Osteoblast (primary cell): Measurements from ENCODE around the gene RFX6. TPM values are rescaled to one million over a fixed set of nuclear protein-coding genes. Genes with fewer than 3 reads are reported as not detected.
A peak's percentile ranks its signal among the peaks of the same experiment; 100 is the strongest.

Source experiments
- DNase-seq: peaks from one replicate; pipeline ENCODE4 v3.0.0; 2011; ENCODE audit warnings: low spot score, mixed read lengths; ENCODE audit not compliant: insufficient read length; ENCODE audit errors: missing footprints
- H2AFZ ChIP-seq: 2 replicates; pipeline ENCODE4 v1.6.0; 2011; ENCODE audit warnings: mild to moderate bottlenecking, low read length
- H3K27ac ChIP-seq: 2 replicates; pipeline ENCODE4 v1.5.1; 2011; ENCODE audit warnings: mild to moderate bottlenecking, low read depth, low read length, moderate library complexity
- H3K27me3 ChIP-seq: 2 replicates; pipeline ENCODE4 v1.6.0; 2012; ENCODE audit warnings: mild to moderate bottlenecking, control low read depth, inconsistent platforms, low read length, moderate library complexity; ENCODE audit not compliant: insufficient read depth
- H3K36me3 ChIP-seq: 2 replicates; pipeline ENCODE4 v1.5.1; 2011; ENCODE audit warnings: mild to moderate bottlenecking, low read length, control low read depth, moderate library complexity; ENCODE audit not compliant: insufficient read depth
- H3K4me1 ChIP-seq: 2 replicates; pipeline ENCODE4 v1.5.1; 2011; ENCODE audit warnings: mild to moderate bottlenecking, low read length, control low read depth, moderate library complexity; ENCODE audit not compliant: insufficient read depth
- H3K4me2 ChIP-seq: 2 replicates; pipeline ENCODE4 v1.6.0; 2011; ENCODE audit warnings: mild to moderate bottlenecking, low read length; ENCODE audit not compliant: insufficient read depth
- H3K4me3 ChIP-seq: fragments of 200-600 bp; sonication (generic); 3 replicates; pipeline ENCODE4 v1.5.1; 2012; ENCODE audit warnings: mild to moderate bottlenecking, low read length, inconsistent platforms; ENCODE audit not compliant: insufficient read depth
- H3K79me2 ChIP-seq: 2 replicates; pipeline ENCODE4 v1.6.0; 2012; ENCODE audit warnings: mild to moderate bottlenecking, low read length, control low read depth, inconsistent platforms; ENCODE audit not compliant: insufficient read depth
- H3K9me3 ChIP-seq: 2 replicates; pipeline ENCODE4 v1.5.1; 2011; ENCODE audit warnings: low read depth, low read length, control low read depth
- H4K20me1 ChIP-seq: 2 replicates; pipeline ENCODE4 v1.6.0; 2012; ENCODE audit warnings: mild to moderate bottlenecking, low read length, control low read depth; ENCODE audit not compliant: insufficient read depth
- total RNA-seq: library from RNA; depleted of rRNA; stranded (reverse); fragments of >200 nt; gene quantifications from 2 replicates; pipeline ENCODE4 v1.2.3, GENCODE V29; 2012
- TF ChIP-seq, protein P1 (sequence below): IDR thresholded peaks from 2 replicates; pipeline ENCODE4 v1.5.1; 2011; ENCODE audit warnings: mild to moderate bottlenecking, low read depth, low read length, moderate library complexity; ENCODE audit errors: extremely low read depth

Gene RFX6
- total RNA-seq, 1 donor = not detected

DNA sequence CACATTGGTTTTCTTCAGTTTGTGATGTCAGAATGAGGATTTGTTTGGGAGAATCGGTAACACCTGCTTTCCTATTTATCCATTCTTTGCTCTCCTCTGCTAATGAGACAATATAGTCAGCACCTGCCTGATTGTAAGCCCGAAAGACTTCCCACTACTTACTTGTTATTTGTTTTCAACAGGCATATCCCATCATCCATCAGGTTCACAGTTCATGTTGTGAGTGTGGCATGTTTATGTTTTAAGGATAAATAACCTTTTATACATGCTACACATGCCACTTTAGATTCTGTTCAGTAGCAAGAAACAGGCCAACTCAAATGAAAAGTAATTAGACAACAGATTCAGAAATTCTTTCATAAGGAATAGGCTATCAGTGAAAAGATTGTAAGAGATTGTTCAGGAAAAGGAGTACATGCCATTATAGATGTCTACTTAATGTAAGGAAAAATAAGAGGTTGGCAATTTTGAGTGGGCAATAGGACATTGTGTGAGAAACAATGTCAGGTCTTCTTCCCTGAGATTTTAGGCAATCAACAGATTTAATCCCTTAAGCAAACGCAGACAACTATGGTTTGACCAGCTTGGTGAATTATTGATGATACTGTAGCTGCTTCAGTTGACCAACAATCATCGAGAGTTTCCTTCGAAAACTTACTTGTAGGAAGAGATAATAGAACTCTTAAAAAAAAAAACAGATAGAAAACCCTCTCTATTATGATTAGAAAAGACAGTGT is 40.3 kb upstream of the RFX6 start:
- Histone ChIP-seq H3K4me1 (no peaks in the 10 kb centered on the region), H3K79me2 (no peaks in the 10 kb centered on the region), H3K4me2 (no peak overlapping the region), H3K27ac (no peak overlapping the region), H3K27me3 (no peaks in the 10 kb centered on the region), H2AFZ (no peak overlapping the region), H3K4me3 (no peak overlapping the region), H3K36me3 (no peaks in the 10 kb centered on the region), H4K20me1 (no peaks in the 10 kb centered on the region), H3K9me3 (no peaks in the 10 kb centered on the region)
- DNase-seq = no peak
- TF ChIP-seq, protein P1, sequence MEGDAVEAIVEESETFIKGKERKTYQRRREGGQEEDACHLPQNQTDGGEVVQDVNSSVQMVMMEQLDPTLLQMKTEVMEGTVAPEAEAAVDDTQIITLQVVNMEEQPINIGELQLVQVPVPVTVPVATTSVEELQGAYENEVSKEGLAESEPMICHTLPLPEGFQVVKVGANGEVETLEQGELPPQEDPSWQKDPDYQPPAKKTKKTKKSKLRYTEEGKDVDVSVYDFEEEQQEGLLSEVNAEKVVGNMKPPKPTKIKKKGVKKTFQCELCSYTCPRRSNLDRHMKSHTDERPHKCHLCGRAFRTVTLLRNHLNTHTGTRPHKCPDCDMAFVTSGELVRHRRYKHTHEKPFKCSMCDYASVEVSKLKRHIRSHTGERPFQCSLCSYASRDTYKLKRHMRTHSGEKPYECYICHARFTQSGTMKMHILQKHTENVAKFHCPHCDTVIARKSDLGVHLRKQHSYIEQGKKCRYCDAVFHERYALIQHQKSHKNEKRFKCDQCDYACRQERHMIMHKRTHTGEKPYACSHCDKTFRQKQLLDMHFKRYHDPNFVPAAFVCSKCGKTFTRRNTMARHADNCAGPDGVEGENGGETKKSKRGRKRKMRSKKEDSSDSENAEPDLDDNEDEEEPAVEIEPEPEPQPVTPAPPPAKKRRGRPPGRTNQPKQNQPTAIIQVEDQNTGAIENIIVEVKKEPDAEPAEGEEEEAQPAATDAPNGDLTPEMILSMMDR = no peak

DNA sequence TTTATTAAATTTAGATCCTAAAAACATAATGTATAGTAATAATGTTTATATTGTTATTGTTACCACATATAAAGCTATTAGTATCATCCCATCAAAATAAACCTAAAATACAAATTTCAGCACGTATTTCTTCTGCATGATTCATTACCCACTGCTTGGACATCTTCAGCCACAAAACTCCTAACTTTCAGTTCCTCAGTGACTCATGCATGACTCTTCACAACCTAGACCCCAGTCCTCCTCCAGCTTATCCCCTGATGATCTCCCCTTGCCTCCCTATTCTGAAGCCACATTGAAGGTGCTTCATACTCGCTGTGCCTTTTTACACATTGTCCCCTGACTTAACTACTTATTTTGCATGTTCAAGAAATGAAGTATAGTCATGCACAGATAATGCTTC is 37.0 kb upstream of the RFX6 start:
- Histone ChIP-seq H3K9me3 (no peaks in the 10 kb centered on the region), H3K27me3 (no peaks in the 10 kb centered on the region), H3K36me3 (no peaks in the 10 kb centered on the region), H3K27ac (no peak overlapping the region), H4K20me1 (no peaks in the 10 kb centered on the region), H3K4me2 (no peak overlapping the region), H3K79me2 (no peaks in the 10 kb centered on the region), H3K4me3 (no peak overlapping the region), H3K4me1 (no peaks in the 10 kb centered on the region), H2AFZ (no peak overlapping the region)
- TF ChIP-seq, protein P1 = no peak
- no peak for DNase-seq

DNA sequence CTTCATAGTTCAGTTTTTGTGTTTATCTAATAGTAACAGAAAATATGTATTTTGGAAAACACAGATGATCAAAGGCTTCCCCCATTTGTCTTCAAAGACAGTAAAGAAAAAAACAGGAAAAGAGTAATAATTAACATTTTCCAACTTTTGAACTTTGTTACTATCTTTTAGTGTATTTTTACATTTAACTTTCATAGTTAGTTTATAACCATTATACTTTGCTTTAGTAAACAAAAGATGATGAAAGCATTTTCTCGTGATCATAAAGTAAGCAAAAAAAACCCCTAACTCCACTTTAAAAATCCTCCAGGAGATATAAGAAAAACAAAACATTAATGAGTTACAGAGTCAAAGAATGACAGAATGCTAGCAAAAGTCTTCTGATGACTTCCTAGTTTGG is 34.6 kb upstream of the RFX6 start:
- Histone ChIP-seq H3K9me3 (no peaks in the 10 kb centered on the region), H3K36me3 (no peaks in the 10 kb centered on the region), H3K27ac (no peak overlapping the region), H4K20me1 (no peaks in the 10 kb centered on the region), H3K4me1 (no peaks in the 10 kb centered on the region), H2AFZ (no peak overlapping the region), H3K79me2 (no peaks in the 10 kb centered on the region), H3K4me2 (no peak overlapping the region), H3K27me3 (no peaks in the 10 kb centered on the region), H3K4me3 (no peak overlapping the region)
- TF ChIP-seq, protein P1 = no peak
- DNase-seq = no peak

DNA sequence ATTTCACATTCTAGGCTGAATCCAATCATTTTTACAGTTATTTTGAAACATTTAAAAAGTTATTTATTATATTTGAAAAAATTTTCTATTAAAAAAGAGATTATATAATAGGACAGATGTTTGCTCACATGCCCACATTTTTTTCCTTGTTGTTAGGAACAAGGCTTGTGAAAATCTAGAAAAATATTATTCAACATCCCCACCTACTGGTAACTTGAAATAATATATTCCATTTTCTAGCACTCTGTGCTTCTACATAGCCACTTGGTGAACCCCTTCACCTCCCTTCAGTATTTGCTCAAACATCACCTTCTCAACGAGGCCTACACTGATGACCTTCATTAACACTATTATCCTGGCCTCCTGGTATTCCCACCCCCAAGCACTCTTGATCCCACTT is 29.8 kb upstream of the RFX6 start:
- H3K4me2 ChIP-seq = no peak overlapping the region
- no peak overlapping the region for H2AFZ ChIP-seq
- no peaks in the 10 kb centered on the region for H3K27me3 ChIP-seq
- no peaks in the 10 kb centered on the region for H3K79me2 ChIP-seq
- H4K20me1 ChIP-seq = no peaks in the 10 kb centered on the region
- H3K9me3 ChIP-seq = no peaks in the 10 kb centered on the region
- H3K4me1 ChIP-seq = no peaks in the 10 kb centered on the region
- peak; percentile 25 for DNase-seq
- TF ChIP-seq, protein P1 = peak; percentile 30
- no peaks in the 10 kb centered on the region for H3K36me3 ChIP-seq
- no peak overlapping the region for H3K4me3 ChIP-seq
- no peak overlapping the region for H3K27ac ChIP-seq
